Progenitor cell of endocrine pancreas (in vitro differentiated cells): ENCODE data around the gene C15orf40. TPM values are rescaled to one million over a fixed set of nuclear protein-coding genes. Genes with fewer than 3 reads are reported as not detected.

Experiments
- DNase-seq: peaks from one replicate; pipeline ENCODE4 v3.0.0; 2021; ENCODE audit warnings: low spot score; ENCODE audit not compliant: unreplicated experiment
- H3K27ac Mint-ChIP-seq: 2 replicates; pipeline ENCODE4 v1.8.0; 2021; ENCODE audit warnings: mild to moderate bottlenecking, moderate library complexity, mixed read lengths
- H3K27me3 Mint-ChIP-seq: 2 replicates; pipeline ENCODE4 v1.8.0; 2021; ENCODE audit warnings: mixed read lengths
- H3K36me3 Mint-ChIP-seq: 2 replicates; pipeline ENCODE4 v1.8.0; 2022; ENCODE audit warnings: mixed read lengths; ENCODE audit not compliant: insufficient read depth
- H3K4me1 Mint-ChIP-seq: 2 replicates; pipeline ENCODE4 v1.8.0; 2021; ENCODE audit warnings: low read depth, mixed read lengths
- H3K4me3 Mint-ChIP-seq: 2 replicates; pipeline ENCODE4 v1.8.0; 2021; ENCODE audit warnings: low read depth, mild to moderate bottlenecking, moderate library complexity, mixed read lengths
- H3K9me3 Mint-ChIP-seq: 2 replicates; pipeline ENCODE4 v1.8.0; 2021; ENCODE audit warnings: low read depth, mixed read lengths
- CTCF ChIP-seq: fragments of 200-600 bp; sonication (generic); IDR thresholded peaks from one replicate; pipeline ENCODE4 v1.5.0; 2021; ENCODE audit warnings: antibody characterized with exemption, mild to moderate bottlenecking; ENCODE audit not compliant: unreplicated experiment
- total RNA-seq: library from RNA; stranded (reverse); gene quantifications from 2 replicates; pipeline ENCODE4 v1.2.1, GENCODE V29; 2021

C15orf40 gene
- total RNA-seq, 1 donor from 2014 or later, result 21.9 TPM

- no peak for TF ChIP-seq CTCF
- DNase-seq, result no peak
- H3K9me3 Mint-ChIP-seq, result no peaks in the 10 kb centered on the region
- peaks cover under 1% of the 10 kb centered on the region for H3K4me1 Mint-ChIP-seq
- no peaks in the 10 kb centered on the region for H3K27me3 Mint-ChIP-seq
- H3K27ac Mint-ChIP-seq, result no peak overlapping the region
- no peak overlapping the region for H3K4me3 Mint-ChIP-seq
- H3K36me3 Mint-ChIP-seq, result no peaks in the 10 kb centered on the region
Measured at GRCh38 chr15:82964890-82965289, 46.5 kb downstream of the C15orf40 start.

- Mint-ChIP-seq H3K9me3 (no peaks in the 10 kb centered on the region), H3K27ac (no peak overlapping the region), H3K4me3 (no peak overlapping the region), H3K36me3 (no peaks in the 10 kb centered on the region), H3K27me3 (no peaks in the 10 kb centered on the region), H3K4me1 (no peaks in the 10 kb centered on the region)
- DNase-seq, result no peak
- no peak for TF ChIP-seq CTCF
Measured at GRCh38 chr15:82963471-82964341, 47.7 kb downstream of the C15orf40 start.

GRCh38 chr15:82960766-82961165 lies 50.7 kb downstream of the C15orf40 start:
- DNase-seq, result no peak

GRCh38 chr15:82959423-82959822 lies 52.0 kb downstream of the C15orf40 start:
- DNase-seq, result no peak
- no peak overlapping the region for H3K4me3 Mint-ChIP-seq
- H3K4me1 Mint-ChIP-seq, result peaks cover 2% of the 10 kb centered on the region
- no peaks in the 10 kb centered on the region for H3K9me3 Mint-ChIP-seq
- H3K27ac Mint-ChIP-seq, result no peak overlapping the region
- no peaks in the 10 kb centered on the region for H3K27me3 Mint-ChIP-seq
- no peaks in the 10 kb centered on the region for H3K36me3 Mint-ChIP-seq
- TF ChIP-seq CTCF, result no peak

More at GRCh38 chr15:82960766-82961165, 50.7 kb downstream of the C15orf40 start:
- H3K27ac Mint-ChIP-seq, result no peak overlapping the region
- H3K4me1 Mint-ChIP-seq, result peaks cover 2% of the 10 kb centered on the region
- H3K27me3 Mint-ChIP-seq, result no peaks in the 10 kb centered on the region
- H3K9me3 Mint-ChIP-seq, result no peaks in the 10 kb centered on the region
- H3K36me3 Mint-ChIP-seq, result no peaks in the 10 kb centered on the region
- no peak for TF ChIP-seq CTCF
- no peak overlapping the region for H3K4me3 Mint-ChIP-seq

- Mint-ChIP-seq H3K36me3 (no peaks in the 10 kb centered on the region), H3K9me3 (no peaks in the 10 kb centered on the region), H3K27ac (peak overlapping the region; percentile 9), H3K4me1 (peaks cover 2% of the 10 kb centered on the region), H3K27me3 (no peaks in the 10 kb centered on the region), H3K4me3 (no peak overlapping the region)
- DNase-seq, result no peak
- no peak for TF ChIP-seq CTCF
Measured at GRCh38 chr15:82958638-82959037, 52.8 kb downstream of the C15orf40 start.
